Neural cell (in vitro differentiated cells): ENCODE results near the gene CRIP3. TPM values are rescaled to one million over a fixed set of nuclear protein-coding genes. Genes with fewer than 3 reads are reported as not detected.

ENCODE experiments used
- H2AFZ ChIP-seq: fragments of 200-600, 300-800 bp; sonication (generic), shearing (Covaris generic); 2 replicates; pipeline ENCODE4 v1.6.0; 2014; ENCODE audit warnings: low read depth, mild to moderate bottlenecking, antibody characterized with exemption, low read length, moderate library complexity
- H3F3A ChIP-seq: fragments of 200-600 bp; shearing (Covaris generic); 2 replicates; pipeline ENCODE4 v1.6.1; 2016; ENCODE audit warnings: mild to moderate bottlenecking, moderate library complexity, mixed read lengths, antibody characterized with exemption, low read length; ENCODE audit not compliant: insufficient read depth, poor library complexity, severe bottlenecking
- H3K27ac ChIP-seq: fragments of 200-600, 300-800 bp; sonication (generic), shearing (Covaris generic); 2 replicates; pipeline ENCODE4 v1.5.1; 2014; ENCODE audit warnings: mild to moderate bottlenecking, low read length, moderate library complexity
- H3K27me3 ChIP-seq: fragments of 300-800, 200-600 bp; sonication (generic), shearing (Covaris generic); 2 replicates; pipeline ENCODE4 v1.6.0; 2014; ENCODE audit warnings: mild to moderate bottlenecking, low read depth, low read length, moderate library complexity; ENCODE audit not compliant: insufficient read depth
- H3K36me3 ChIP-seq: fragments of 300-800, 200-600 bp; sonication (generic), shearing (Covaris generic); 2 replicates; pipeline ENCODE4 v1.5.1; 2014; ENCODE audit warnings: mild to moderate bottlenecking, antibody characterized with exemption, low read length, moderate library complexity; ENCODE audit not compliant: insufficient read depth
- H3K4me2 ChIP-seq: fragments of 300-800, 200-600 bp; sonication (generic), shearing (Covaris generic); 2 replicates; pipeline ENCODE4 v1.6.0; 2014; ENCODE audit warnings: mild to moderate bottlenecking, low read length
- H3K4me3 ChIP-seq: fragments of 300-800, 200-600 bp; sonication (generic), shearing (Covaris generic); 2 replicates; pipeline ENCODE4 v1.5.1; 2014; ENCODE audit warnings: mild to moderate bottlenecking, low read length, moderate library complexity
- H3K79me2 ChIP-seq: fragments of 200-600 bp; shearing (Covaris generic); replicated peaks from 2 replicates; pipeline ENCODE4 v1.6.0; 2014; ENCODE audit warnings: mild to moderate bottlenecking, low read length, moderate library complexity; ENCODE audit not compliant: insufficient read depth
- H3K9ac ChIP-seq: fragments of 300-800, 200-600 bp; sonication (generic), shearing (Covaris generic); 2 replicates; pipeline ENCODE4 v1.6.1; 2016; ENCODE audit warnings: mild to moderate bottlenecking, low read length, mixed read lengths
- H3K9me2 ChIP-seq: fragments of 200-600 bp; shearing (Covaris generic); 2 replicates; pipeline ENCODE4 v1.6.1; 2016; ENCODE audit warnings: mild to moderate bottlenecking, low read length, mixed read lengths; ENCODE audit not compliant: insufficient read depth
- H3K9me3 ChIP-seq: fragments of 200-600, 300-800 bp; sonication (generic), shearing (Covaris generic); 2 replicates; pipeline ENCODE4 v1.6.1; 2016; ENCODE audit warnings: mild to moderate bottlenecking, mixed run types, low read length, moderate library complexity, mixed read lengths
- H4K20me1 ChIP-seq: fragments of 200-600 bp; shearing (Covaris generic); 2 replicates; pipeline ENCODE4 v1.6.1; 2016; ENCODE audit warnings: mild to moderate bottlenecking, mixed run types; ENCODE audit not compliant: insufficient read depth
- CTCF ChIP-seq: fragments of 450-650 bp; IDR thresholded peaks from 2 replicates; pipeline ENCODE4 v1.5.1; 2014; ENCODE audit warnings: antibody characterized with exemption, mild to moderate bottlenecking, moderate library complexity; ENCODE audit not compliant: poor library complexity, severe bottlenecking
- EP300 ChIP-seq: fragments of 450-650 bp; conservative IDR thresholded peaks from 2 replicates; pipeline ENCODE4 v1.6.1; 2014; ENCODE audit warnings: antibody characterized with exemption, mild to moderate bottlenecking, moderate library complexity; ENCODE audit not compliant: poor library complexity, severe bottlenecking
- EZH2 ChIP-seq: fragments of 200-600, 300-800 bp; shearing (Covaris generic), sonication (generic); IDR thresholded peaks from 2 replicates; pipeline ENCODE4 v1.6.1; 2014; ENCODE audit warnings: antibody characterized with exemption, low read length, borderline replicate concordance, mild to moderate bottlenecking; ENCODE audit not compliant: insufficient read depth, poor library complexity, severe bottlenecking
- MXI1 ChIP-seq: fragments of 450-650 bp; conservative IDR thresholded peaks from 2 replicates; pipeline ENCODE4 v1.6.1; 2014; ENCODE audit warnings: antibody characterized with exemption, mild to moderate bottlenecking; ENCODE audit not compliant: poor library complexity, severe bottlenecking
- POLR2AphosphoS5 ChIP-seq: IDR thresholded peaks from 2 replicates; pipeline ENCODE4 v1.6.1; 2012
- RAD21 ChIP-seq: fragments of 450-650 bp; conservative IDR thresholded peaks from 2 replicates; pipeline ENCODE4 v1.6.1; 2014; ENCODE audit warnings: antibody characterized with exemption, mild to moderate bottlenecking, moderate library complexity
- REST ChIP-seq: IDR thresholded peaks from 2 replicates; pipeline ENCODE4 v1.6.1; 2012; ENCODE audit warnings: borderline replicate concordance
- SMC3 ChIP-seq: fragments of 450-650 bp; conservative IDR thresholded peaks from 2 replicates; pipeline ENCODE4 v1.6.1; 2014; ENCODE audit warnings: antibody characterized with exemption, mild to moderate bottlenecking, moderate library complexity; ENCODE audit not compliant: poor library complexity
- TAF1 ChIP-seq: IDR thresholded peaks from 2 replicates; pipeline ENCODE4 v1.6.1; 2012; ENCODE audit warnings: low read depth
- polyA plus RNA-seq: library from polyadenylated mRNA; depleted of rRNA; stranded (reverse); fragments of >200 nt; gene quantifications from 2 replicates; pipeline ENCODE4 v1.2.3, GENCODE V29; 2014

CRIP3 gene
- polyA plus RNA-seq, 1 donor from 2014 or later: 3.7 TPM

DNA sequence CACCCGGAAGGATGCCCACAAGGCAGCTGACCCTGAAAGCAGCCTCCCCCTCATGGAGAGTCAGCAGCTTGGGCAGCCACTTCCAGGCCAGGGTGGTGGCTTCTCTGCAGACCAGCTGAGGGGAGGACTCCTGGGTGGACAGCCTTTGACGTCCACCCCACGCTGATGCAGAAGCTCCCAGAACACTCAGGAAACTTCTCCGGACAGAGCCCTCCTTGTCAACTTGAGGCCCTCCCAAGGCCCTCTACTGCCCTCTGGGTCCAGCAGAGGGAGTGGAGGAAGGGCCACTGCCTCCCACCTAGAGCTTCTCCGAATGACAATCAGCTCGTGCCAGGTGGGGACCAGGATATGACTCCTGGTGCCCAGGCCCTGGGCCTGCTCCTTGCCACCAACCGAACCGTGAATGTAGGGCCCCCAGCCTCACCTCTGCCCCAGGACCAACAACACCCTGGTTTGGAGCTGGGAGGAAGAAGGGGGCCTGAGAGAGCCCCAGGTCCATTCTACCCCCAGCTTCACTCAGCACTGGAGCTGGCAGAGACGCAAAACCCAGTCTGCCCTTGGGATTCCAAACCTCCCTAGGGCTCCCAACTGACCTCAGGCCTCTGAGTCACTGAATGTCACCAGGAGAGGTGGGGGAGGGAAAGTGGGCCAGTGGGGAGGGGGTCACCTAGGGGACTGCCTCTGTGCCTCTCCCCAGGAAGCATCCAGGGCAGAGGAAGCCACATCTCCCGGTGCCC, 21.5 kb downstream of the CRIP3 start:
- H3F3A ChIP-seq: no peaks in the 10 kb centered on the region
- no peak overlapping the region for H3K9ac ChIP-seq
- no peak overlapping the region for H3K4me2 ChIP-seq
- no peaks in the 10 kb centered on the region for H4K20me1 ChIP-seq
- no peak overlapping the region for H3K27ac ChIP-seq
- no peaks in the 10 kb centered on the region for H3K79me2 ChIP-seq
- no peak for TF ChIP-seq EP300
- no peak for TF ChIP-seq SMC3
- TF ChIP-seq RAD21: no peak
- TF ChIP-seq CTCF: no peak
- TF ChIP-seq POLR2AphosphoS5: no peak
- TF ChIP-seq EZH2: no peak
- no peak for TF ChIP-seq REST
- TF ChIP-seq TAF1: no peak
- TF ChIP-seq MXI1: no peak
- no peaks in the 10 kb centered on the region for H3K9me2 ChIP-seq
- H3K4me3 ChIP-seq: no peak overlapping the region
- no peak overlapping the region for H2AFZ ChIP-seq
- H3K36me3 ChIP-seq: no peaks in the 10 kb centered on the region
- H3K27me3 ChIP-seq: no peaks in the 10 kb centered on the region
- H3K9me3 ChIP-seq: no peaks in the 10 kb centered on the region

GRCh38 chr6:43286456-43286979, 22.1 kb downstream of the CRIP3 start:
- Histone ChIP-seq H2AFZ (no peak overlapping the region), H3K79me2 (no peaks in the 10 kb centered on the region), H3K27me3 (no peaks in the 10 kb centered on the region), H3K9me2 (no peaks in the 10 kb centered on the region), H3F3A (no peaks in the 10 kb centered on the region), H4K20me1 (no peaks in the 10 kb centered on the region), H3K36me3 (no peaks in the 10 kb centered on the region), H3K27ac (no peak overlapping the region), H3K9ac (no peak overlapping the region), H3K9me3 (no peaks in the 10 kb centered on the region), H3K4me2 (no peak overlapping the region), H3K4me3 (no peak overlapping the region)
- no peak for TF ChIP-seq POLR2AphosphoS5
- TF ChIP-seq SMC3: no peak
- TF ChIP-seq MXI1: no peak
- TF ChIP-seq EP300: no peak
